CD4-positive, CD25-positive, alpha-beta regulatory T cell (primary cell): Measurements from ENCODE around the gene OR4C6. TPM values are rescaled to one million over a fixed set of nuclear protein-coding genes. Genes with fewer than 3 reads are reported as not detected.

Experiments
- ATAC-seq, 2 donors: fragments of 150-1000 bp; cut with Tn5 transposase; one replicate each; pipeline ENCODE4 v1.10.0; 2021; ENCODE audit warnings: low read depth in 2 of 2, moderate number of reproducible peaks in 2 of 2, moderate library complexity in 1 of 2
- DNase-seq, 3 donors: peaks; one replicate each; pipeline versions ENCODE4 v3.0.0 to v3.0.0-alpha.2; 2012 to 2022; ENCODE audit warnings: mixed read lengths in 1 of 3
- H3K27ac ChIP-seq: one replicate; pipeline ENCODE4 v1.7.0; 2013; ENCODE audit warnings: mild to moderate bottlenecking, low read length; ENCODE audit not compliant: insufficient read depth, poor library complexity, severe bottlenecking
- H3K27me3 ChIP-seq: one replicate; pipeline ENCODE4 v1.7.0; 2013; ENCODE audit warnings: low read length; ENCODE audit not compliant: control insufficient read depth, insufficient read depth
- H3K36me3 ChIP-seq: one replicate; pipeline ENCODE4 v1.7.0; 2013; ENCODE audit warnings: mild to moderate bottlenecking, low read length, moderate library complexity; ENCODE audit not compliant: control insufficient read depth, insufficient read depth
- H3K4me1 ChIP-seq: 2 replicates; pipeline ENCODE4 v1.7.0; 2013; ENCODE audit warnings: mild to moderate bottlenecking, low read length; ENCODE audit not compliant: insufficient read depth, control insufficient read depth, poor library complexity, severe bottlenecking
- H3K4me3 ChIP-seq: one replicate; pipeline ENCODE4 v1.7.0; 2013; ENCODE audit warnings: low read depth, mild to moderate bottlenecking, low read length, moderate library complexity
- H3K9me3 ChIP-seq, 2 experiments: 1 replicate in 1 of 2; 2 replicates in 1 of 2; pipeline ENCODE4 v1.7.0; 2013; ENCODE audit warnings: low read length in 2 of 2, mild to moderate bottlenecking in 1 of 2, moderate library complexity in 1 of 2; ENCODE audit not compliant: control insufficient read depth in 2 of 2
- H3K27ac Mint-ChIP-seq, 3 donors: one replicate each; pipeline ENCODE4 v1.8.0; 2020 to 2022; ENCODE audit warnings: mild to moderate bottlenecking in 3 of 3, mixed read lengths in 3 of 3, moderate library complexity in 2 of 3
- H3K27me3 Mint-ChIP-seq: one replicate; pipeline ENCODE4 v1.8.0; 2022; ENCODE audit warnings: mild to moderate bottlenecking, mixed read lengths
- H3K36me3 Mint-ChIP-seq: one replicate; pipeline ENCODE4 v1.8.0; 2020; ENCODE audit warnings: mixed read lengths
- H3K4me1 Mint-ChIP-seq, 4 donors: one replicate each; pipeline ENCODE4 v1.8.0; 2020 to 2022; ENCODE audit warnings: mixed read lengths in 4 of 4, mild to moderate bottlenecking in 1 of 4
- H3K4me3 Mint-ChIP-seq, 4 donors: one replicate each; pipeline ENCODE4 v1.8.0; 2020 to 2022; ENCODE audit warnings: mild to moderate bottlenecking in 4 of 4, mixed read lengths in 4 of 4, moderate library complexity in 3 of 4
- H3K9me3 Mint-ChIP-seq, 7 donors: one replicate each; pipeline ENCODE4 v1.8.0; 2020 to 2022; ENCODE audit warnings: mixed read lengths in 7 of 7, mild to moderate bottlenecking in 3 of 7, moderate library complexity in 2 of 7
- polyA plus RNA-seq, 4 donors: library from polyadenylated mRNA; unstranded; fragments of 300-500 nt; fragmentation: Illumina TruSeq; gene quantifications; one replicate each; pipeline ENCODE4 v1.2.3, GENCODE V29; 2021
- total RNA-seq: library from RNA; stranded (reverse); gene quantifications from one replicate; pipeline ENCODE4 v1.2.3, GENCODE V29; 2022

Gene OR4C6
- total and polyA plus RNA-seq, 5 donors from 2014 or later: not detected

GRCh38 chr11:55669376-55669775, 7.4 kb downstream of the OR4C6 start:
- H3K27me3 ChIP-seq: no peaks in the 10 kb centered on the region
- H3K27me3 Mint-ChIP-seq: no peaks in the 10 kb centered on the region
- H3K9me3 ChIP-seq: peaks cover 0 to 5% of the 10 kb centered on the region in 2 experiments
- H3K4me3 ChIP-seq: no peak overlapping the region
- H3K36me3 Mint-ChIP-seq: no peaks in the 10 kb centered on the region
- no peak overlapping the region for H3K4me3 Mint-ChIP-seq
- H3K9me3 Mint-ChIP-seq: peaks cover 0 to 20% (median 6%) of the 10 kb centered on the region in 7 donors
- no peak overlapping the region for H3K27ac ChIP-seq
- no peaks in the 10 kb centered on the region for H3K4me1 Mint-ChIP-seq
- ATAC-seq (no peak), DNase-seq (no peak)
- no peaks in the 10 kb centered on the region for H3K4me1 ChIP-seq
- H3K36me3 ChIP-seq: no peaks in the 10 kb centered on the region
- H3K27ac Mint-ChIP-seq: no peak overlapping the region

- Histone ChIP-seq H3K27me3 (no peaks in the 10 kb centered on the region), H3K36me3 (no peaks in the 10 kb centered on the region), H3K9me3 (no peaks in the 10 kb centered on the region), H3K27ac (no peak overlapping the region), H3K4me3 (no peak overlapping the region), H3K4me1 (no peaks in the 10 kb centered on the region)
- DNase-seq (no peak), ATAC-seq (no peak)
- H3K4me1 Mint-ChIP-seq: no peaks in the 10 kb centered on the region
- no peaks in the 10 kb centered on the region for H3K36me3 Mint-ChIP-seq
- no peak overlapping the region for H3K27ac Mint-ChIP-seq
- H3K27me3 Mint-ChIP-seq: no peaks in the 10 kb centered on the region
- peaks cover 0 to 9% (median 2%) of the 10 kb centered on the region in 7 donors for H3K9me3 Mint-ChIP-seq
- H3K4me3 Mint-ChIP-seq: no peak overlapping the region
Observed at GRCh38 chr11:55673860-55674259, 11.9 kb downstream of the OR4C6 start.

- H3K27me3 ChIP-seq: no peaks in the 10 kb centered on the region
- no peaks in the 10 kb centered on the region for H3K36me3 Mint-ChIP-seq
- no peaks in the 10 kb centered on the region for H3K27me3 Mint-ChIP-seq
- no peak overlapping the region for H3K27ac ChIP-seq
- DNase-seq: no peak
- H3K4me3 ChIP-seq: no peak overlapping the region
- H3K27ac Mint-ChIP-seq: no peak overlapping the region
- peak overlapping the region in 1 of 4 donors; percentile 69 for H3K4me3 Mint-ChIP-seq
- H3K9me3 Mint-ChIP-seq: peaks cover 0 to 17% (median 6%) of the 10 kb centered on the region in 7 donors
- no peak for ATAC-seq
- peaks cover 8 to 12% of the 10 kb centered on the region in 2 experiments for H3K9me3 ChIP-seq
- H3K36me3 ChIP-seq: no peaks in the 10 kb centered on the region
- H3K4me1 ChIP-seq: no peaks in the 10 kb centered on the region
- H3K4me1 Mint-ChIP-seq: no peaks in the 10 kb centered on the region
Observed at GRCh38 chr11:55697817-55698216, 35.8 kb downstream of the OR4C6 start.

GRCh38 chr11:55701429-55701828, 39.4 kb downstream of the OR4C6 start:
- H3K4me1 ChIP-seq: no peaks in the 10 kb centered on the region
- no peak overlapping the region for H3K4me3 Mint-ChIP-seq
- no peak overlapping the region for H3K27ac Mint-ChIP-seq
- H3K9me3 ChIP-seq: peaks cover 8 to 10% of the 10 kb centered on the region in 2 experiments
- H3K9me3 Mint-ChIP-seq: peaks cover 2 to 24% (median 6%) of the 10 kb centered on the region in 7 donors
- ATAC-seq (no peak), DNase-seq (no peak)
- H3K27me3 Mint-ChIP-seq: no peaks in the 10 kb centered on the region
- H3K4me3 ChIP-seq: no peak overlapping the region
- H3K36me3 ChIP-seq: no peaks in the 10 kb centered on the region
- H3K36me3 Mint-ChIP-seq: no peaks in the 10 kb centered on the region
- H3K4me1 Mint-ChIP-seq: no peaks in the 10 kb centered on the region
- no peaks in the 10 kb centered on the region for H3K27me3 ChIP-seq
- H3K27ac ChIP-seq: no peak overlapping the region

- Histone ChIP-seq H3K27ac (no peak overlapping the region), H3K4me1 (no peaks in the 10 kb centered on the region), H3K36me3 (no peaks in the 10 kb centered on the region), H3K27me3 (no peaks in the 10 kb centered on the region), H3K4me3 (no peak overlapping the region), H3K9me3 (peaks cover 0 to 3% of the 10 kb centered on the region in 2 experiments)
- Mint-ChIP-seq H3K4me3 (no peak overlapping the region), H3K4me1 (no peaks in the 10 kb centered on the region), H3K36me3 (no peaks in the 10 kb centered on the region), H3K27ac (no peak overlapping the region), H3K27me3 (no peaks in the 10 kb centered on the region), H3K9me3 (peaks cover 2 to 25% (median 4%) of the 10 kb centered on the region in 7 donors)
- DNase-seq (peak in 1 of 3 donors; percentile 38), ATAC-seq (no peak)
Observed at GRCh38 chr11:55707029-55707428, 45.0 kb downstream of the OR4C6 start.

GRCh38 chr11:55714982-55715888, 53.2 kb downstream of the OR4C6 start:
- Histone ChIP-seq H3K27me3 (no peaks in the 10 kb centered on the region), H3K27ac (no peak overlapping the region), H3K4me1 (no peaks in the 10 kb centered on the region), H3K36me3 (no peaks in the 10 kb centered on the region), H3K4me3 (no peak overlapping the region), H3K9me3 (no peaks in the 10 kb centered on the region)
- ATAC-seq (no peak), DNase-seq (no peak)
- Mint-ChIP-seq H3K27me3 (no peaks in the 10 kb centered on the region), H3K4me1 (no peaks in the 10 kb centered on the region), H3K27ac (no peak overlapping the region), H3K9me3 (peaks cover 2 to 9% (median 2%) of the 10 kb centered on the region in 7 donors), H3K4me3 (no peak overlapping the region), H3K36me3 (no peaks in the 10 kb centered on the region)

Other genes with a start within 250 kb of the OR4C6 start
- gene OR4C15, start 107.7 kb upstream of the OR4C6 start, total RNA-seq: not detected
- gene OR4C15, start 107.7 kb upstream of the OR4C6 start, polyA plus RNA-seq: not detected
- not detected for gene OR4C16, start 90.1 kb upstream of the OR4C6 start, total RNA-seq
- gene OR4C16, start 90.1 kb upstream of the OR4C6 start, polyA plus RNA-seq: not detected
- gene OR4C11, start 54.6 kb upstream of the OR4C6 start, total RNA-seq: not detected
- not detected for gene OR4C11, start 54.6 kb upstream of the OR4C6 start, polyA plus RNA-seq
- gene OR4P4, start 27.1 kb upstream of the OR4C6 start, total RNA-seq: not detected
- gene OR4P4, start 27.1 kb upstream of the OR4C6 start, polyA plus RNA-seq: not detected
- not detected for gene OR4S2, start 13.9 kb upstream of the OR4C6 start, total RNA-seq
- not detected for gene OR4S2, start 13.9 kb upstream of the OR4C6 start, polyA plus RNA-seq
- not detected for gene OR5D13, start 111.2 kb downstream of the OR4C6 start, total RNA-seq
- not detected for gene OR5D13, start 111.2 kb downstream of the OR4C6 start, polyA plus RNA-seq
- not detected for gene OR5D14, start 133.4 kb downstream of the OR4C6 start, total RNA-seq
- gene OR5D14, start 133.4 kb downstream of the OR4C6 start, polyA plus RNA-seq: not detected
- gene OR5L1, start 149.2 kb downstream of the OR4C6 start, total RNA-seq: not detected
- not detected for gene OR5L1, start 149.2 kb downstream of the OR4C6 start, polyA plus RNA-seq
- gene OR5D18, start 157.4 kb downstream of the OR4C6 start, total RNA-seq: not detected
- not detected for gene OR5D18, start 157.4 kb downstream of the OR4C6 start, polyA plus RNA-seq
- gene OR5L2, start 165.0 kb downstream of the OR4C6 start, total RNA-seq: not detected
- gene OR5L2, start 165.0 kb downstream of the OR4C6 start, polyA plus RNA-seq: not detected
- not detected for gene OR5D16, start 176.6 kb downstream of the OR4C6 start, total RNA-seq
- not detected for gene OR5D16, start 176.6 kb downstream of the OR4C6 start, polyA plus RNA-seq
- not detected for gene TRIM51, start 221.1 kb downstream of the OR4C6 start, total RNA-seq
- not detected for gene TRIM51, start 221.1 kb downstream of the OR4C6 start, polyA plus RNA-seq